ENCODE results near the gene SWI5. TPM values are rescaled to one million over a fixed set of nuclear protein-coding genes. Genes with fewer than 3 reads are reported as not detected.

SWI5 gene
- polyA plus RNA-seq, 2 donors = 16.9 to 32.7 TPM

DNA sequence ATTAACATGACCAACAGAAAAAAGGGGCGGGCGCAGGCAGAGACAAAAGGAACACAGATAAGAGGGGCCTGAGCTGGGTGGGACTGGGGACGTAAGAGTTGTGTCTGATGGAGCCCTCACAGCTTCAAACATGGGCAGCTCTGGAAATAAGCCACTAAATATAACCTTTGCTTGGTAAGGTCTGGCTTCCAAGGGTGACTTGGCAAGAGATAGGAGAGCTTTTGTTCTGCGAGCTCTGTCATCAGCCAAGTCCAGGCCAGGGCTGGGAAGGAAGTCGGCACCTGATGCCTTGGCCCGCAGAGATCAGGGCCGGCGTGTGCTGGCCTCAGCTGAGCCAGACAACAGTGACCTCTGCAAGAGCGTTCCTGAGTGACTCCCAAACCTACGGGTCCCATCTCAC, 34.4 kb downstream of the SWI5 start:
- H3K27ac ChIP-seq (ENCODE audit: low read depth in 2 of 2, low read length in 1 of 2) = no peak overlapping the region
- peaks cover 8 to 33% of the 10 kb centered on the region in 2 donors for H3K36me3 ChIP-seq (ENCODE audit: control insufficient read depth in 2 of 2, insufficient read depth in 2 of 2, low read length in 1 of 2)
- H3K27me3 ChIP-seq (ENCODE audit: control insufficient read depth in 1 of 2, insufficient read depth in 2 of 2, low read length in 2 of 2) = no peaks in the 10 kb centered on the region
- peaks cover 0 to 2% of the 10 kb centered on the region in 2 donors for H3K4me1 ChIP-seq (ENCODE audit: control insufficient read depth in 2 of 2, insufficient read depth in 2 of 2, low read length in 1 of 2)
- no peak overlapping the region for H3K4me3 ChIP-seq (ENCODE audit: low read depth in 1 of 2, low read length in 2 of 2)
- WGBS, 2 donors = 78% methylated on average over 10 of the region's 10 CpGs
- no peaks in the 10 kb centered on the region for H3K9me3 ChIP-seq (ENCODE audit: control insufficient read depth in 2 of 2, insufficient read depth in 1 of 2, low read depth in 1 of 2, low read length in 1 of 2)

DNA sequence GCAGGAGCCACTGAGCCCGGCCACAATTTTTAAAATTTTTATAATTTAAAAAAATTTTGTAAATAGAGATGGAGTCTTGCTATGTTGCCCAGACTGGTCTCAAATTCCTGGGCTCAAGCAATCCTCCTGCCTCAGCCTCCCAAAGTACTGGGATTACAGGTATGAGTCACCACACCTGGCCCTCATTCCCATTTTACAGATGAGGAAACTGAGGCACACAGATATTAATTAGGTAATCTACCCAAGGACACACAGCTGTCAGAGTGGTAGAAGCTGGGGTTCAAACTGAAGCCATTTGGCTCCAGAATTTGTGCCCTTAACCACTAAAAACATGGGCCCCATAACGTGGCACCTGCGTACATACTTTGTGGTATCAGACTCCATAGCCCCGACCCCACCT, 38.6 kb downstream of the SWI5 start:
- Histone ChIP-seq H3K4me3 (ENCODE audit: low read depth in 1 of 2, low read length in 2 of 2) (no peak overlapping the region), H3K9me3 (ENCODE audit: control insufficient read depth in 2 of 2, insufficient read depth in 1 of 2, low read depth in 1 of 2, low read length in 1 of 2) (no peaks in the 10 kb centered on the region), H3K27me3 (ENCODE audit: control insufficient read depth in 1 of 2, insufficient read depth in 2 of 2, low read length in 2 of 2) (no peaks in the 10 kb centered on the region), H3K36me3 (ENCODE audit: control insufficient read depth in 2 of 2, insufficient read depth in 2 of 2, low read length in 1 of 2) (peaks cover 3 to 39% of the 10 kb centered on the region in 2 donors), H3K27ac (ENCODE audit: low read depth in 2 of 2, low read length in 1 of 2) (no peak overlapping the region), H3K4me1 (ENCODE audit: control insufficient read depth in 2 of 2, insufficient read depth in 2 of 2, low read length in 1 of 2) (no peaks in the 10 kb centered on the region)
- WGBS, 2 donors = 96 to 98% methylated on average over 4 of the region's 4 CpGs

DNA sequence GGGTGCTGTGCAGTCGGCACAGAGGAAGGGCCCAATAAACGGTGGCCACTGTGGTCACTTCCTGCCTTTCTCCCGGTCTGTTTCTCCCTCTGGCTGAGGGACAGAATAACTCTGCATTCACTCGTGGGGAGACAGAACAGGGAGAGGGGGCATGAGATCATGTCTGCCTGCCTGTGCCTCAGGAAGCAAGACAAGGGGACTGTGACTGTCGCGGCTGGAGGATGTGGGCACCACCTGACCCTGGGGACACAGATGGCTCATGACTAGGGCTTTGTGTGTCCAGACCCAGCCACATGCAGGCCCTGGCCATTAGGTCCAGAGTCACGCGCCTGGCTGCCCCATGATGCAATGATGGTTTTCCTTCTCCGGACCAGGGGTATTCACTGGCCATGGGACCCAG, 40.3 kb downstream of the SWI5 start:
- Histone ChIP-seq H3K4me3 (ENCODE audit: low read depth in 1 of 2, low read length in 2 of 2) (no peak overlapping the region), H3K4me1 (ENCODE audit: control insufficient read depth in 2 of 2, insufficient read depth in 2 of 2, low read length in 1 of 2) (peaks cover 0 to 2% of the 10 kb centered on the region in 2 donors), H3K27me3 (ENCODE audit: control insufficient read depth in 1 of 2, insufficient read depth in 2 of 2, low read length in 2 of 2) (no peaks in the 10 kb centered on the region), H3K9me3 (ENCODE audit: control insufficient read depth in 2 of 2, insufficient read depth in 1 of 2, low read depth in 1 of 2, low read length in 1 of 2) (no peaks in the 10 kb centered on the region), H3K27ac (ENCODE audit: low read depth in 2 of 2, low read length in 1 of 2) (no peak overlapping the region), H3K36me3 (ENCODE audit: control insufficient read depth in 2 of 2, insufficient read depth in 2 of 2, low read length in 1 of 2) (peaks cover 0 to 25% of the 10 kb centered on the region in 2 donors)
- WGBS, 2 donors = 77 to 82% methylated on average over 9 of the region's 9 CpGs

DNA sequence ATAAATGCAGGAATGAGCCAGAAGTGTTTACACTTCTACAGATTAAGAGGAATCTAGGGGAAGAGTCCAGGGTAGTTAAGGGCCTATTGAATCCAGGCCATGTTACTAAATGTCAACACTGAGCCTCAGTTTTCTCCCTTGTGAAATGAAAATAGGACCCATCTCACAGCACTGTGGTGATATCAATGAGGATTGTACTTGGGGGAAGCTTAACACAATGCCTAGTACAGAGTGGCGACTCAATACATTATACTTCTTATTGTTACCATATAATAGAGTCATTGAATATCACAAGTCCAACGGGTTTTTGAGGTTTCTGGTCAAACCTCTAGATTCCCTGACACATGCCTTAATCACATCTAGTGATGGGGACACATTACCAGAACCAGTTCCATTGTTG, 41.6 kb downstream of the SWI5 start:
- Histone ChIP-seq H3K4me1 (ENCODE audit: control insufficient read depth in 2 of 2, insufficient read depth in 2 of 2, low read length in 1 of 2) (peaks cover 0 to 5% of the 10 kb centered on the region in 2 donors), H3K9me3 (ENCODE audit: control insufficient read depth in 2 of 2, insufficient read depth in 1 of 2, low read depth in 1 of 2, low read length in 1 of 2) (no peaks in the 10 kb centered on the region), H3K36me3 (ENCODE audit: control insufficient read depth in 2 of 2, insufficient read depth in 2 of 2, low read length in 1 of 2) (peaks cover 0 to 24% of the 10 kb centered on the region in 2 donors), H3K4me3 (ENCODE audit: low read depth in 1 of 2, low read length in 2 of 2) (no peak overlapping the region), H3K27ac (ENCODE audit: low read depth in 2 of 2, low read length in 1 of 2) (peak overlapping the region; percentile 57 to 78), H3K27me3 (ENCODE audit: control insufficient read depth in 1 of 2, insufficient read depth in 2 of 2, low read length in 2 of 2) (no peaks in the 10 kb centered on the region)
- WGBS, 2 donors = 61 to 71% methylated on average over 2 of the region's 2 CpGs

DNA sequence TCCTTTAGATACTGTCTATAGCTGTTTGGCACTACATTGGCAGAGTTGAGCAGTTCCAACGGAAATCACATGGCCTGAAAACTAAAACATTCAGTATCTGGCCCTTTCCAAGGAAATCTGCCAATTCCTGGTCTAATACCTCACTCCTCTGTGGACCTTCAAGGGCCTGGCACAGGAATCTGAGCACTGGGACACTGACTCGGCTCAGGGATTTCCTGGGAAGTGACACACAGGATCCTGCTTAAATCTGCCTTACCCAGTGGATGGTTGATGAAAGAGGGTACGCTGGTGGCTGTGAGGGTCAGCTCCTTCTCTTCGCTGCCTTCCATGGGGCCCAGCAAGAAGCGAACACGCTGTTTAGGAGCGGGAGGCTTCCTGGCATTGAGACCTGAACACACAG, 45.3 kb downstream of the SWI5 start:
- Histone ChIP-seq H3K9me3 (ENCODE audit: control insufficient read depth in 2 of 2, insufficient read depth in 1 of 2, low read depth in 1 of 2, low read length in 1 of 2) (no peaks in the 10 kb centered on the region), H3K4me1 (ENCODE audit: control insufficient read depth in 2 of 2, insufficient read depth in 2 of 2, low read length in 1 of 2) (peaks cover 0 to 8% of the 10 kb centered on the region in 2 donors), H3K4me3 (ENCODE audit: low read depth in 1 of 2, low read length in 2 of 2) (peak overlapping the region in 1 of 2 donors; percentile 99), H3K27ac (ENCODE audit: low read depth in 2 of 2, low read length in 1 of 2) (peak overlapping the region in 1 of 2 donors; percentile 63), H3K36me3 (ENCODE audit: control insufficient read depth in 2 of 2, insufficient read depth in 2 of 2, low read length in 1 of 2) (peaks cover 3 to 12% of the 10 kb centered on the region in 2 donors), H3K27me3 (ENCODE audit: control insufficient read depth in 1 of 2, insufficient read depth in 2 of 2, low read length in 2 of 2) (no peaks in the 10 kb centered on the region)
- WGBS, 2 donors = 78 to 80% methylated on average over 7 of the region's 7 CpGs

DNA sequence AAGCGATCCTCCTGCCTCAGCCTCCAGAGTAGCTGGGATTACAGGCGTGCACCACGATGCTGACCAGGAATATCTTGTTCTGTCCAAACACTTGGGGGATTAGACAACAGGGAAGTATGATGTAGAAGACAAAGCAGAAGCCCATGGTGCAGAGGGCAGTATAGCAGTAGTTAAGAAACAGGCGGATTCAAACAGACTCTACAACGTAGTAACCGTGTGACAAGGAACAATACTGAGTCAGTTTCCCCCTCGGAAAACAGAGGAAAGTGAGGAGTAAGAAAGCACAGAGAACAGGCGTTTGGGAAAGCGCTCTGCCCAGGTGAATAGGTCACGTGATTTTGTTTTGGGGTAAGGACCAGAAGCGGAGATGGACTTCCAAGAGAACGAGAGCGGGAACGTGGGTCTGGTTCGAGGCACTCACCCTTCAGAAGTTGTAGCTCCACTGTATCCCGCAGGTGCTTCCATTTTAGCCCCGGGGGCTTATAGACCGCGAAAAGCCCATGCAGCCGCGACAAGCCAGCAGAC, 45.9 kb downstream of the SWI5 start:
- WGBS, 2 donors = 1 to 2% methylated on average over 21 of the region's 21 CpGs
- H3K9me3 ChIP-seq (ENCODE audit: control insufficient read depth in 2 of 2, insufficient read depth in 1 of 2, low read depth in 1 of 2, low read length in 1 of 2) = no peaks in the 10 kb centered on the region
- peaks cover 3 to 8% of the 10 kb centered on the region in 2 donors for H3K36me3 ChIP-seq (ENCODE audit: control insufficient read depth in 2 of 2, insufficient read depth in 2 of 2, low read length in 1 of 2)
- peaks cover 0 to 8% of the 10 kb centered on the region in 2 donors for H3K4me1 ChIP-seq (ENCODE audit: control insufficient read depth in 2 of 2, insufficient read depth in 2 of 2, low read length in 1 of 2)
- peak overlapping the region; percentile 95 to 100 for H3K27ac ChIP-seq (ENCODE audit: low read depth in 2 of 2, low read length in 1 of 2)
- H3K4me3 ChIP-seq (ENCODE audit: low read depth in 1 of 2, low read length in 2 of 2) = peak overlapping the region; percentile 93 to 99
- no peaks in the 10 kb centered on the region for H3K27me3 ChIP-seq (ENCODE audit: control insufficient read depth in 1 of 2, insufficient read depth in 2 of 2, low read length in 2 of 2)

DNA sequence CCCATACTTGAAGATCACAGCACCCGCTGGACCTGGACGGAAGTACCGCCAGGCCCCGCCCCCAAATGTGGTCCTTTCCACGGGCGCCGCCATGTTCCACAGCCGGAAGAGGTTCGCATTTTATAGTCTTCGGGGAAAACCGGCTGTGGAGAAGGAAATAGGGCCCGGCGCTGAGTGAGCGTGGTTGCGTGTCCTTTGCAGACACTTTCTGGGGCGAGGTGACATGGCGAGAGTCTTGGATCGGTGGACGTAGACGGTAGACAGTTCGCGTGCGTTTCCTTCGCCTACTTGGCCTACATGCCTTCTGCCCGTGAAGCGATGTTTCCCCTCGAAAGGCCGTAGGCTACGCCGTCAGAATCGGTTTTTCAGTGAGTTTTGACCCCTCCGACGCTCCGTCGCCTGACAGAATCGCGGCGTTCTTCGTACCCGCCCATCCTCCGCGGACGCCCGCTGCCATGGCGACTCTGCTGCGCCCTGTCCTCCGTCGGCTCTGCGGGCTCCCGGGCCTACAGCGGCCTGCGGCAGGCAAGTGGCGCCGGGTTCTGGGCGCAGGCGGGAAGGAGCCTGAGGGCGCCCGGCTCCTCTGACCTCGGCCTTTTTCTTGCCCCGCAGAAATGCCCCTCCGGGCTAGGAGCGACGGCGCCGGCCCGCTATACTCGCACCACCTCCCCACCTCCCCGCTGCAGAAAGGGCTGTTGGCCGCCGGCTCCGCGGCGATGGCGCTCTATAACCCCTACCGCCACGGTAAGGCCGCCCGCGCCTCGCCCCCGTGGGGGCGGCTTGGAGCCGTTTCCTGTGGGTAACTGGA, 46.5 kb downstream of the SWI5 start, which contains the start of the genes COQ4 and TRUB2:
Gene COQ4 (plus strand): TSS at position 436 of the 808 bp plus-strand sequence. CDS start 20 bp downstream, at position 456.
Gene TRUB2 (minus strand): TSS at position 44 of the 808 bp plus-strand sequence. CDS start 39 bp downstream, at position 5.
- Histone ChIP-seq H3K4me3 (ENCODE audit: low read depth in 1 of 2, low read length in 2 of 2) (peak within 1 kb of the TSS; percentile 93 to 99), H3K36me3 (ENCODE audit: control insufficient read depth in 2 of 2, insufficient read depth in 2 of 2, low read length in 1 of 2) (peaks cover 3% of the 10 kb centered on the region in 2 donors), H3K9me3 (ENCODE audit: control insufficient read depth in 2 of 2, insufficient read depth in 1 of 2, low read depth in 1 of 2, low read length in 1 of 2) (no peaks in the 10 kb centered on the region), H3K27me3 (ENCODE audit: control insufficient read depth in 1 of 2, insufficient read depth in 2 of 2, low read length in 2 of 2) (no peaks in the 10 kb centered on the region), H3K4me1 (ENCODE audit: control insufficient read depth in 2 of 2, insufficient read depth in 2 of 2, low read length in 1 of 2) (peaks cover 0 to 8% of the 10 kb centered on the region in 2 donors), H3K27ac (ENCODE audit: low read depth in 2 of 2, low read length in 1 of 2) (peak within 1 kb of the TSS; percentile 95 to 100)
- 0% methylated on average over 79 to 83 of the region's 83 CpGs for WGBS, 2 donors

DNA sequence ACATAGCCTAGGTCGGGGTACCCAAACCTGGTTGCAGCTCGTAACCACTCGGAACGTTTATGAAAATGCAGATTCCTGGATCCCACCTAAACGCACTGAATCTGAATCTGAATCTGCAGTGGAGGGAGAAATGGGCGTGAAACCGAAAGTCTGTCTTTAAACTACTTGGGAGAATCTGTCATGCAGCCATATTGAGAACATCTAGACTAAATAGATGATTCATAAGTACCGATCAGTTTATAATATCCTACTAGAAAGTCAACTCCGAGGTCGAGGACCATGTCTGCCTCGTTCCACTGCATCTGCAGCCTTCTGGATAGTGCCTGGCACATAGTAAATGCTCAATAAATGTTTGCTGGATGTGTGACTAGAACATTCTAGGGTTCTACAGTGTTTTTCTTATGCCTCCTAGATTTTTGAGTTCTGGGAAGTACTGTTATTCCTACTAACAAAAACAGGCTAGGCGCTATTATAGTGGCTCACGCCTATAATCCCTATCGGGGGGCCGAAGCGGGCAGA, 47.2 kb downstream of the SWI5 start:
- peaks cover 3 to 5% of the 10 kb centered on the region in 2 donors for H3K36me3 ChIP-seq (ENCODE audit: control insufficient read depth in 2 of 2, insufficient read depth in 2 of 2, low read length in 1 of 2)
- H3K4me1 ChIP-seq (ENCODE audit: control insufficient read depth in 2 of 2, insufficient read depth in 2 of 2, low read length in 1 of 2) = peaks cover 0 to 8% of the 10 kb centered on the region in 2 donors
- 20 to 22% methylated on average over 16 of the region's 16 CpGs for WGBS, 2 donors
- H3K9me3 ChIP-seq (ENCODE audit: control insufficient read depth in 2 of 2, insufficient read depth in 1 of 2, low read depth in 1 of 2, low read length in 1 of 2) = no peaks in the 10 kb centered on the region
- H3K27ac ChIP-seq (ENCODE audit: low read depth in 2 of 2, low read length in 1 of 2) = peak overlapping the region; percentile 95 to 100
- H3K27me3 ChIP-seq (ENCODE audit: control insufficient read depth in 1 of 2, insufficient read depth in 2 of 2, low read length in 2 of 2) = no peaks in the 10 kb centered on the region
- H3K4me3 ChIP-seq (ENCODE audit: low read depth in 1 of 2, low read length in 2 of 2) = peak overlapping the region; percentile 93 to 99

DNA sequence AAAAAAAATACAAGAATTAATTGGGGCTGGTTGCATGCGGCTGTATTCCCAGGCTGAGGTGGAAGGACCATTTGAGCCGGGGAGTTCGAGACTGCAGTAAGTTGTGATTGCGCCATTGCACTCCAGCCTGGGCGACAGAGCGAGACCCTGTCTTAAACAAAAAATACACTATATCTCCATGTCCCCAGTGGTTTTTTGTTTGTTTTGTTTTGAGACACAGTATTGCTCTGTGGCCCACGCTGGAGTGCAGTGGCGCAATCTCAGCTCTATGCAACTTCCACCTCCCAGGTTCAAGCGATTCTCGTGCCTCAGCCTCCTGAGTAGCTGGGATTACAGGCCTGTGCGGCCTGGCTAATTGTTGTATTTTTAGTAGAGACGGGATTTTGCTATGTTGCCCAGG, 47.7 kb downstream of the SWI5 start:
- H3K27ac ChIP-seq (ENCODE audit: low read depth in 2 of 2, low read length in 1 of 2) = no peak overlapping the region
- peaks cover 0 to 11% of the 10 kb centered on the region in 2 donors for H3K4me1 ChIP-seq (ENCODE audit: control insufficient read depth in 2 of 2, insufficient read depth in 2 of 2, low read length in 1 of 2)
- no peaks in the 10 kb centered on the region for H3K9me3 ChIP-seq (ENCODE audit: control insufficient read depth in 2 of 2, insufficient read depth in 1 of 2, low read depth in 1 of 2, low read length in 1 of 2)
- 85 to 88% methylated on average over 12 of the region's 12 CpGs for WGBS, 2 donors
- peaks cover 3 to 8% of the 10 kb centered on the region in 2 donors for H3K36me3 ChIP-seq (ENCODE audit: control insufficient read depth in 2 of 2, insufficient read depth in 2 of 2, low read length in 1 of 2)
- H3K4me3 ChIP-seq (ENCODE audit: low read depth in 1 of 2, low read length in 2 of 2) = peak overlapping the region in 1 of 2 donors; percentile 99
- no peaks in the 10 kb centered on the region for H3K27me3 ChIP-seq (ENCODE audit: control insufficient read depth in 1 of 2, insufficient read depth in 2 of 2, low read length in 2 of 2)
